Lower leg skin (tissue), 3 donors: Measurements from ENCODE around the gene WDR74.
"Not testable (repeated sequence)": the region's sequence is repeated elsewhere in the genome, so short reads cannot be mapped to it uniquely, and the experiment has no call there.

ENCODE experiments used
- CTCF ChIP-seq, 3 donors: fragments of 450-650 bp; IDR thresholded peaks; one replicate each; pipeline ENCODE4 v1.5.1; 2016; ENCODE audit warnings: antibody characterized with exemption in 3 of 3, mild to moderate bottlenecking in 3 of 3, moderate library complexity in 2 of 3
- POLR2A ChIP-seq, 2 donors: fragments of 450-650 bp; IDR thresholded peaks; one replicate each; pipeline ENCODE4 v1.6.1; 2016 to 2017; ENCODE audit warnings: antibody characterized with exemption in 2 of 2, mild to moderate bottlenecking in 1 of 2, moderate library complexity in 1 of 2

DNA sequence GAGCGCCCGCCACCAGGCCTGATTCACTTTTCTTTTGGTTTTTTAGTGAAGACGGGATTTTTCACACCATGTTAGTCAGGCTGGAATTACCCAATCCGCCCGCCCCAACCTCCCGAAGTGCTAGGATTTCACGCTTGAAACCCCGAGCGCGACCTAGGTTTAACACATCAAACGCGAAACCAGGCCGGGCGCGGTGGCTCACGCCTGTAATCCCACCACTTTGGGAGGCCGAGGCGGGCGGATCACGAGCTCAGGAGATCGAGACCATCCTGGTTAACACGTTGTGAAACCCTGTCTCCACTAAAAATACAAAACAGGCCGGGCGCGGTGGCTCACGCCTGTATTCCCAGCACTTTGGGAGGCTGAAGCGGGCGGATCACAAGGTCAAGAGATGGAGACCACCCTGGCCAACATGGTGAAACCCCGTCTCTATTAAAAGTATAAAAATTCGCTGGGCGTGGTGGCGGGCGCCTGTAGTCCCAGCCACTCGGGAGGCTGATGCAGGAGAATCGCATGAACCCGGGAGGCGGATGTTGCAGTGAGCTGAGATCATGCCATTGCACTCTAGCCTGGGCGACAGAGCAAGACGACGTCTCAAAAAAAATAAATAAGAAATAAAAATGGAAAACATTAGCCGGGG is 1.5 kb upstream of the WDR74 start:
- not testable (repeated sequence) for TF ChIP-seq CTCF, POLR2A (IDR thresholded peaks at IDR 0.05)
